Kidney capillary endothelial cell (primary cell): ENCODE data around the gene DDAH2.

Experiments
- DNase-seq: peaks from one replicate; pipeline ENCODE4 v3.0.0-alpha.2; 2018; ENCODE audit warnings: low spot score

DDAH2 gene

DNA sequence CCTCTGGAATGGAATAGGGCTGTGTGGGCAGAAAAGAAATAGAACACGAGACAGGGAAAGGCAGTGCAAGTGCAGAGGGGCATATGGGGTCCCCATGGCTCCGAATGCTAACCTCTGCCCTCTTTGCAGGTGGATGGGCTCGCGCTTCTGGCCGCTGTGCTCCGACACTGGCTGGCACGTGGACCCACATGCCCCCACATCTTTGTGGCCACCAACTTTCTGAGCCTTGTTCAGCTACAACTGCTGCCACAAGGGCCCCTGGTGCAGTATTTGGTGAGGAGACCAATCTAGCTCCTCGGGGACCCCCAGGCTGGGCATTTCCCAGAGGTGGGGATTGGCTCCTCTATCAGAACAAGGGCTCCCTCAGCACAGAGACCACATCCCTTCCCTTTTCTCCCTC, 32.2 kb upstream of the DDAH2 start:
- no peak for DNase-seq

DNA sequence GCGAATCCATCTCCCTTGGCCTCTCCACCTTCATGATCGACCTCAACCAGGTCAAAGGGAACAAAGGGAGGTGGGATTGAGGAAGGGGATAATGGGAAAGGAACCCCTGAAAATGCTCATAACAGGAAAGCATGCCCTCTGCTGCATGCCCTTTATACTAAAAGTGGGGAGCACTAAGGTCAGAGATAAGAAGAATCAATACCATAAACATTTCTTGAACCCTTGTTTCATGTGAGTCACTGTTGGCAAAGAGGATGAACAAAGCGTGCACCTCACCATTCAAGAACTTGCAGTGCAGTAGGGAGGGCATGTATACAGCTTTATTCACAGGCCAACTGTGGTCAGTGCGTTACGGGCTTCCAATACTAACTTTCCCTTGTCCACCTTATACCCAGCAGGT, 31.7 kb upstream of the DDAH2 start:
- no peak for DNase-seq

DNA sequence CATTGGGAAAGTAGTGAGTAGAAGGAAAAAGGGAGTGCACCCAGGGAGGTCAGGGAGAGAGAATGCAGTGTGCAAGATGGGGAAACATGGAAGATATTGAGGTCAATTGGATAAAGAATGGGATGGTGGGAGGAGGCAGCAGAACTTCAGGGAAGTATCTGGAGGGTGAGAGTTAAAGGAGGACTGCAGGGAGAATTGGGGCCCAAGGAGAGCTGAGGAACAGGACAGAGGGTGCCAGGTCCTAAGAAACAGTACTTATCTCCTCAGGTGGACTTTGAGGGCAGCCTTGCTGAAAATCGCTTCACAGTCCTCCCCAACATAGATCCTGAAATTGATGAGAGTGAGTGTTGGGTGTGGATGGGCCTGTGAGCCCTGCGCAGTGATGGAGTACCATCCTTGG, 29.2 kb upstream of the DDAH2 start:
- no peak for DNase-seq

DNA sequence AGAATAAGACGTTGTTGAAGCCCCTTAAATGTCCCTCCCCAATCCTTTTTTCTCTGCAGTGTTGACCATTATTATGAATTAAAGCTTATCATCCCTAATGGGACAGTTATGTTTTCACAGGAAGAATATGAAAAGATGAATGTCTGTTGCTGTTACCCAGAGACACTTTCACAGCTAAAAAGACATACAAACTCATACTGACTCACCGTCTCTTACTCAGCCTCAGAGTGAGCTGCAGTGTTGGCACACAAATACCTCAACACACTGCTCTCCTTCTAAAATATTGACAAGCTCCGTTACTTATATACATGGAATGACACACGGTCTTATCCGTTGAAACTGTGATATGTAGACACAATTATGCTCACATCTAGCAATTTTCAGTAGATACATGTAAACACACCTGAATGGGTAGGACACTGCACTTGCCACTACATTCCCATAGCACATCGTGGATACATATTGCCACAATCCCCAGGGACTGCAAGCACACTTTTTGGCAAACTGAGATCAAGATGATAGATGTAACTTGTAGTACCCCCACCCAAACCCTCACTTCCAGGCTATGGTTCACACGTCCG, 23.7 kb upstream of the DDAH2 start:
- peak; percentile 49 for DNase-seq

DNA sequence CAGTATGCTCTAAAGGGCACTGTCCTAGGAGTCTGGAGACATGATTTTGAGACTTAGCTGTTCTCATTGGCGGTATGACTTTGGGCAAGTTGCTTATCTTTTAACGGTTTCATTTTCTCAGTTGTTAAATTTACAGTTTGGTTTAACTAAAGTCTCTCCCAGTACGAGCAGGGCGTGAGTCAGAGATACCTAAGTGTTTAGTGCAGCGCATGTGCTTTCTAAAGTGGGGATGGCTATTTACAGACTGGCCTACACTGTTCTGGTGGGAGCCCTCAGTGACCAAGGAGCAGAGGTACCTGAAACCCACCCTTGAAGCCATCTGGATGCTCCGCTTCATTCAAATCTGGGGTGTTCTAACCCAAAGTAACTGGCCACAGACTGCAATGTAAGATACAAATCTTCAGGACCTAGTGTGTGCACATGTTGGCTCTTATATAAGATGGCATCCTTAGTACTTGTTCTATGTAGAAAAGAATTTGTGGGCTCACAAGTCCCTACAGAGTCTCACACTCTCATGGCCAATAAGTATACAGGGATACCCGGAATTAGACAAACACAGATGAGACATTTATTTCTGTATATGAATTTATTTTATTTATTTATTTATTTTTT, 21.4 kb upstream of the DDAH2 start:
- no peak for DNase-seq

DNA sequence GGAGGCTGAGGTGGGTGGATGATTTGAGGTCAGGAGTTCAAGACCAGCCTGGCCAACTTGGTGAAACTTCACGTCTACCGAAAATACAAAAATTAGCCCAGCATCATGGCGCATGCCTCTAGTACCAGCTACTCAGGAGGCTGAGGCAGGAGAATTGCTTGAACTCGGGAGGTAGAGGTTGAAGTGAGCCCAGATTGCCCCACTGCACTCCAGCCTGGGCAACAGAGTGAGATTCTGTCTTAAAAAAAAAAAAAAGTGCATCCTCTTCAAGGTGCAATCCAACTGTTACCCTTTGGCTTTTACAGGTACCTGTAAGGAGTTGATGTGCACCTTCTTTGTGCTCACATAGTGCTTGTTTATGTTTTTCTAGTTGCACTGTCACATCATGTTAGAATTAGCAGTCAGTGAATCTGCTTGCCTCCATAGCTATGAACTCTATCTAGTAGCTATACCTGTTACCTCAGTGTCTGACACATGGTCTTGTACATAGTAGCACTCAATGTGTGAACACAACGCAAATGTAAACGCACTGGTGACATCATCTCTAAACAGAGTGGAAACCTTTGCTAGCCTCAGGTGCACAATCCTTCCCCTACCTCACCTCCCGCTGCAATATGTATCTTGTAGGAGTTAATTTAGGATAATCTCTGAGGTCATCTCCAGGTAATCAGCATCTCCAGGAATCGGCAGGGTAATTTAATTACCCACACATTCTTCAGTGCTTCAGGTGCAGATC, 20.4 kb upstream of the DDAH2 start:
- no peak for DNase-seq

DNA sequence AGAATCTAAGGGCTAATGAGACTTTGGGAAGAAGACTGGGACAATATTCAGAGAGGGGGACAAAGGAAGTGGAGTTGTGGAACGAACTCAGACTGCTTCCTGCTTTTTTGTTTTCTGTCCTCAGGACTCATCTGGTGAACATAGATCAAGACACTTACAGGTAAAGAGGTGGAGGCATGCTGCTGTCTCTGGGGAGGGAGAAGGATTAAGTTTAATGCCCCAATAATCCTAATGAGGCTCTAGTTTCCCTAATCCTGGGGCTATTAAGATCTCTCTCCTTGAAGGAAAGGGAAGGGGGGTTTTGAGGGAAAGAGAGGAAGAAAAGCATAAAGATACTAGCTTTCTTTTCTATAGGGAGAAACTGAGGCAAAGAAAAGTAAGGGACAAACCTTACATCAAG, 15.3 kb upstream of the DDAH2 start:
- DNase-seq = no peak

DNA sequence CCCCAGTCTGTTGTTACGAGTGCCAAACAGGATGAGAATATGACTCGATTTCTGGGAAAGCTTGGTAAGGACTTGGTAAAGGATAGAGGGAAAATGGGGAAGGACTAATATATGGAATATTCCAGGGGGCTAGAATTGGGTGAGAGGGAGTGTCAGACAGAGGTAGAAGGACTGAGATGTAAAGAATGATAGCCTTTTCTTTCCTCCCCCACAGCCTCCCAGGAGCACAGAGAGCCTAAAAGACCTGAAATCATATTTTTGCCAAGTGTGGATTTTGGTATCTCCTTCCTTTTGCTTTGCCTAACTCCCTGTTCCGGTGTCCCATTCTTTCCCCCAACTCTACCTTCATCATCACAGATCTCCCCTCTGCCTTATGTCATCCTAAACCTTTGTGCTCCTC, 13.8 kb upstream of the DDAH2 start:
- DNase-seq = no peak

DNA sequence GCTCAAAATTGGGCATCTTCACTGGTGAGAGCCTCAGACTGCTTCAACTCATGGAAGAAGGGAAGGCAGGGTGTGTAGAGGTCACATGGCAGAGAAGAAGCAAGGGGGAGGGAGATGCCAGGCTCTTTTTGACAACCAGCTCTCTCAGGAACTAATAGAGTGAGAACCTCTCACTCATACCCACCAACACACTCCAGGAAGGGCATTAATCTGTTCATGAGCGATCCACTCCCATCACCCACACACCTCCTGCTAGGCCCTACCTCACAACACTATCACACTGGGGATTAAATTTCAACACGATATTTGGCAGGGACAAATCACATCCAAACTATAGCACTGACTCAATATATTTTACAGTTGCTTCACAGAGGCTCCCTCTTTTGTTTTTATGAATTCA, 12.7 kb upstream of the DDAH2 start:
- no peak for DNase-seq

DNA sequence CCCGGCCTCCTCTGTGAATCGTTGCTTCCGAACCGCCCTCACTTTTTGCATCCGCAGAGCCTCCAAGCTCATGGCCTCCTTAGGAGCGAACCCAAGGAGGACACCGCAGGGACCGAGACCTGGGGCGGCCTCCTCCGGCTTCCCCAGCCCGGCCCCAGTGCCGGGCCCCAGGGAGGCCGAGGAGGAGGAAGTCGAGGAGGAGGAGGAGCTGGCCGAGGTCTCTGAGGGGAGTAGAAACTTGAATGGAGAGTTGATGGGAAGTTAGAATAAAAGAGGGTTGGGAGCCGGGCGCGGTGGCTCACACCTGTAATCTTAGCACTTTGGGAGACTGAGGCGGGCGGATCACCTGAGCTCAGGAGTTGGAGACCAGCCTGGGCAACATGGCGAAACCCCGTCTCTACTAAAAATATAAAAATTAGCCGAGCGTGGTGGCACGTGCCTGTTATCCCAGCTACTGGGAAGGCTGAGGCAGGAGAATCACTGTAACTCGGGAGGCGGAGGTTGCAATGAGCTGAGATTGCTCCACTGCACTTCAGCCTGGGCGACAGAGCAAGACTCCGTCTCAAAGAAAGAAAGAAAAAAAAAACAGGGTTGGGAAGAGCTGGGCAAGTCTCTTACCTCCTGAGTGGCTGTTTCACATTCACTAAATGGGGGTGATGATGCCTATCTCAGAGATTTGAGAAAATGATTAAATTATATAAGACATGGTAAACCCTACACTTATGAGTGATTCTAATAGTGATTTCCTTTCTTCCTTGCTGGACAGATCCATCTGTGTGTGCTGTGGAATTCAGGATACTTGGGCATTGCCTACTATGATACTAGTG, 11.5 kb upstream of the DDAH2 start:
- DNase-seq = no peak

DNA sequence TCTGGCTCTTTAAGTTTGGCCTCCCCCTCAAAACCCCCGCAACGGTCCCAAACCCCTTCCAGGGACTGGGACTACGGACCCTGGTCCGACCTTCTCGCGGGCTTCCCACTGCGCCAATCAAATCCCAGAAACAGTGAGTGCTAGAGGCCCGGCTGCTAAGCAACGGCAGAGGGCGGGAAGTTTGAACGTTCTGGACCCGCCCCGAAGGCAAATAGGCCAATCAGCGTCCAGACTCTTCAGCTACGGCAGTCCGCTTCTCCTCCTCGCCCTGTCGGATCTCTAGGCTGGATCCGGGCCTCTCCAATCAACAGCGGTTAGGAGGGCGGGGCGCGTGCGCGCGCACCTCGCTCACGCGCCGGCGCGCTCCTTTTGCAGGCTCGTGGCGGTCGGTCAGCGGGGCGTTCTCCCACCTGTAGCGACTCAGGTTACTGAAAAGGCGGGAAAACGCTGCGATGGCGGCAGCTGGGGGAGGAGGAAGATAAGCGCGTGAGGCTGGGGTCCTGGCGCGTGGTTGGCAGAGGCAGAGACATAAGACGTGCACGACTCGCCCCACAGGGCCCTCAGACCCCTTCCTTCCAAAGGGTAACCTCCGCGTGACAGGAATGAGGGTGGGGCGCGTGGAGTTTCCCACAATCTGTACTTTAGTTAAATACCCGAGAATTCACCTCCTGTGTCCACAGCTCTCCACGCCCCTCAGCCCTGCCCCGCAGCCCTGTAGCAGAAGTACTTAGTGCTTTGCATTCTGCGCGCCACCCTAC, 10.7 kb upstream of the DDAH2 start, which contains the start of gene MSH5:
MSH5 (plus strand) TSS at position 367 of the 758 bp plus-strand sequence. CDS start 462 bp downstream, outside the sequence.
- DNase-seq = peak; percentile 100

DNA sequence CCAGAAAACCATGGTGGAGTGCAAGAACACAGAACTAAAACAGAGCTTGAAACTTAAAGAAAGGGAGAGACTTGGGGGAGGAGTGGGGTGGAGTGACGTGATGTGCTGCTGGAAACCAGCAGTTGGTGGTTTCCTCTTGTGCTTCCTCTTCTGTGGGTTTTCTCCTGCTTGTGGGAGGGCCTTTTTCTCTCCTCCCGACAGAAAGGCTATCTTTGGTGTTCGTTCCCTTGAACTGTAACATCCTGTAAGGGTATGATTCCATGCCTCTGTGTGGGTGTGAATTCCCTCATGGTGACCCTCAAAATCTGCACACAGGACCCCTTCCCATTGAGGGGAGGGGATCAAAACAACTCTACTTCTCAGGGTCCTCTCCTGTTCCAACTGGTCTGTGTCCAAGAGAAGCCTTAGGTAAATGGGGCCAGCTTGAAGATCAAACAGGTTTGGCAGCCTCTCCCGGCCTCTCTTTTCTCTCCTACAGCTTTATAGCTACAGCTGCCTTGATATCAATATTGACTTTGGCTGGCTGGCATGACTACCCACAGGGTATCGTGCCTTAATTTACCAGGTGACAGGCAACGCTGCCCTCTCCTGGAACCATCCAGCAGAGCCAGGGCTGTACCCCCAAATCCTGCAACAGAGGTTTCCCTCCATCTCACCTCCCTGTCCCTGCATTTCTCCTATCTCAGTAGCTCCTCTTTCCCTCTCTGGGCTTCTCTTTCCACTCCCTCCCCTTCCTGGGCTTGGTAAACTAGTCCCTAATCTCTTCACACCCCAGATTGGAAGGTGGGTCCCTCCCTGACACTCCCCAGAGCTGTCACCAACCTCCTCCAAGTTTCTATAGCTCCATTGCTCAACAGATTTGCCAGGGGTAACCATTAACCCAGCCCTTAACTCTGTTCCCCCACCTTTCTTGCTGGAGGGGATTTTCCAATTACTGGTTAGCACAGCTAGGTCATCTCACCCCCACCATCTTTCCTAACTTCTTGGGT, 9.2 kb upstream of the DDAH2 start:
- DNase-seq = peak; percentile 86

DNA sequence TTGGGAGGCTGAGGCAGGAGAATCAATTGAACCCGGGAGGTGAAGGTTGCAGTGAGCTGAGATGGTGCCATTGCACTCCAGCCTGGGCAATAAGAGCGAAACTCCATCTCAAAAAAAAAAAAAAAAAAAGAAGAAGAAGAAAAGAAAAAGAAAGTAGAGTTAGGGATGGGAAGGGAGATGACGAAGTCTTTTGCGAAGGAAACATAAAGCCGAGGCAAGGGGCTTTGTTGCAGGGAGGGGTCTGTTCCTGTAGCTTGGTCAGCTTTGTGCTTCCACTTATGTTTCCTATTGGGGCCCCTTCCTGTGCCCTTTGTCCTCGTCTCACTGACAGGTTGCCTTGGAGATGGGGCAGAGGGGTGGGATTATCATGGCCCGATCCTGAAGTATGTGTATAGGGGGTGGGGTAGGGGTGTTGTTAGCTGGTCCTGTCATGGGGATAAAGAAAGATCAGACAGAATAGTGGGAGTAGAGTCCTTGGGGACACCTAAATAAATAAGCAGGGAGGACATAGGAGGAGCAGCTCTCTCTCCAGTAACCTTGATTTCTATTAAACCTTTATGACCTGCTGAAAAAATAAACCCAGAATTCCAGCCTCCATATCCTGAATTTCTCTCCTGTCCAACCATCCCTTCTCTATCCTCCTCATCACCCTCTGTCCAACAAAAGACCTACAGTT, 8.4 kb upstream of the DDAH2 start:
- DNase-seq = peak; percentile 82

DNA sequence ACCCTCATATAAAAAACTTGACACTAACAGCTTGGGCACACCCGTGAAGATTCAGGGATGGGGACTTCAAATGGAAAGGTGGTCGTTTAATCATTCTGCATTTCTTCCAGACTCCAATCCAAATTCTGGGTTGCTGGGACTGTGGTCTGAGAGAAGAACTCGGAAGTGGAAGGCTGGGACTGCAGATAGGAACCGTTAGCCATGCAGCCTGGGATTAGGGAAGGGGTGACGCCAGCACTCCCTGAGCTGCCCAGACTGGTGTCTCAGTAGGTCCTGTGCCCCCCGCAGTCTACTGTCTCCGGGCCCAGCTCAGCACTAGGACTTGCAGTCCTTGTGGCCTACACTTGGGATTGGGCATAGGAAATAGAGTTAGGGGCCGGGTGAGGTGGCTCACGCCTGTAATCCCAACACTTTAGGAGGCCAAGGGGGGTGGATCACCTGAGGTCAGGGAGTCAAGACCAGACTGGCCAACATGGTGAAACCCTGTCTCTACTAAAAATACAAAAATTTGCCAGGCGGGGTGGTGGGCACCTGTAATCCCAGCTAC, 7.7 kb upstream of the DDAH2 start:
- no peak for DNase-seq

DNA sequence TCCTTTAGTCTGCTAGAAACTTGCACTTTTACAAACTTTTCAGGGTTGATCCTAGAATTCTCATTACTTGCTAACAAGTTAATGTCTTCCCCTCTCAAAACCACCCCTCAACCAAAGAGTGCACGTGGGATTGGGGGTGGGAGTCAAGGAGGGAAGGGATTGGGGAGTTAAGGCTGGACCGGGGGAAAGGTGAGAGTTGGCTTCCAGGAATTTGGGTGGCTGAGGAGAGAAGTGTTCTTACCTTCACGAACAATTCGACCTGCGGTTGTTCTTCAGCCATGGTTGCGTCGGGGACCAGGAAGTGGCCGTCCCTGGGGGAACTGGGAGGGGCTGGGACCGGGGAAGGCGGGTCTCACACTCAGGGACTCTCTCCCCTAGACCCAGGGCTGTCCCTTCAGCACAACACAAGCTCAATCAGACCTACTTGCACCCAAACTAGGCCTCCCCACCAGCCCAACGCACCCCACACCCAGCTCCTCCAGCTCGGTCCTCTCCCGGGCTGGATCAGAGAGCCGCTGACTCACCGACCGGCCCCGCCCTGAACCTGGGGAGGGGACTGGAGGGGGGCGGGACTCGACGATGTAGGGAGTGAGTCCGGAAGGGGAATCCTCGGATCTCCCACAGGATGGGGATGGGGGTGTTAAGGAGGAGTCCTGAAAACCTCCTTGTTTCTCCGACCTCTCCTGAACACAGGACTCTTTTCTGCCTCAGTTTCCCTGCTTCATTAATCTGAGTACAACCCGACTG, 7.1 kb upstream of the DDAH2 start, which contains the start of gene CLIC1:
CLIC1 (minus strand) TSS at position 510 of the 747 bp plus-strand sequence; CDS start at position 280, 230 bp downstream.
- DNase-seq = peak; percentile 78

DNA sequence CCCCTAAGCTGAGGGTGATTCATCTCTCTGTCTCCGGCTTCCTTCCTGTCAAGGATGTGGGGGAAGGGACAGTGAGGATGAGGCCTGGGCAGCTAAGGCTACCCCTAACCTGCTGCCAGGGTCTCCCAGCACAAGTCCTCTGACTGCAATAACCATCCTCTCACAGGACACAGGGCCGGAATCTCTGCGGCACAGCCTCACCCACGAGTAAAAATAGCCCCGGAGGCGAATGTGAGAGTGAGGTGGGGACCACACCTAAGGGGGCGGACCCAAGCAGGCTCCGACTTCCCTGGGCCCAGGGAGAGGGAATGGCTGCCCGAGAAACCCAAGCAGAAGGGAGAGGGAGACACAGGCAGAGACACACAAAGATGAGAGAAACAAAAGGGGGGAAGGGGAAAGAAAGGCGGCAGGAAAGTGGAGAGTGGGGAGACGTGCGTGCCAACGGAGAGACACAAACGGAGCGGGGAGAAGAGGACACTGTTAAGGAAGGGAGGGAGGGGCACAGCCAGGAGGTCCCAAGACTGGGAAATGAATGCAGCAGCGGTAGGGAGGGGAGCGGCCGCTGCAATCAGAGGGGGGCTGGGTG, 5.8 kb upstream of the DDAH2 start:
- DNase-seq = peak; percentile 97

DNA sequence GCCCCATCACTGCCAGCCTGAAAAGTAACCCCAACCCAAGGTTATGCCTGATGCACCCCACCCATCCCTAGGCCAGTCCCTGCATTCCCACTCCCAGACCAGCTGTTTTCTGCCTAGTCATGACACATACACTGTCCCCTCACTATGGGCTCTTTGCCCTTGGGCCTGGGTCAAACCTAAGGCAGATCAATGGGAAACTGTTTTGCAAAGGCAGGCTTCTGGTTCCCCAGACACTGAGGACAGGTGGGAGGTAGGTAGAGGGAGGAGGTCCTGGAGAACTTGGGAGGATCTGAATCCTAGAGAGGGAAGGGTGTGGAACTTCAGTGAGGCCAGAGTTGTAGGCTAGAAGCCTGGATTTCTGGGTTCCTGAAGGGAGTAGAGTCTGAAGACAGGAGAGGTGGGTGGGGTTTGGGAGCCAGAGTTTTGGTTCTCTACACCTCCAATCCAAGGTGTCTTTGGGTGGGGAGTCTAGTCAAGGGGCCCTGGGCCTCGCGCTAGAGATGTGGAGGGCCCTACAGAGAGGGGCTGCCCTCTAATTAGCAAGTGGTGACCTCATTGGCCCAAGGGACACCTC, 5.2 kb upstream of the DDAH2 start:
- DNase-seq = no peak

DNA sequence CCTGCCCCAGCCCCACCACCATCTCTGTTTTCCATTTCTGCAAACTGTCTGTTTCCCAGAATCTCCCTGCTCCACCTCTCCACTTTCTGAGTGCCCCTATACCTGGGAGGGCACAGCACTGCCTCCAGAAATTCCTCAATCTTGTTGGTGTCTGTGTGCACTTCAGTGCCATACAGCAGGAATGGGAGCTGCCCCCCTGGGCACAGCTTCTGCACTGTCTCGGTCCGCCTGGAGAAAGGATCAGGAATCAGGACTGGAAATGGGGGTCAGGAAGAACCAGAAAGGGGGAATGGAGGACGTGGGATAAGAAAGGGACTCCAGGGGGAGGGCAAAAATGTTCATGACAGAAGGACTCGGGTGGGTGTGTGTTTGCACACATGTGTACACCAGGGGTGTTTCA, 4.6 kb upstream of the DDAH2 start:
- DNase-seq = no peak
